GM19238 (cell line): ENCODE measurements around the gene KRT14.
"Not testable (repeated sequence)": the region's sequence is repeated elsewhere in the genome, so short reads cannot be mapped to it uniquely, and the experiment has no call there.

Experiments used
- DNase-seq: peaks from one replicate; pipeline ENCODE4 v3.0.0; 2011; ENCODE audit warnings: low spot score; ENCODE audit not compliant: insufficient read length

The KRT14 gene

GRCh38 chr17:41586863-41587495 is at the start of gene KRT14:
KRT14 (minus strand) TSS chr17:41586895; CDS start chr17:41586834, 61 bp downstream.
- DNase-seq: no peak

- DNase-seq: no peak
Measured at GRCh38 chr17:41635121-41636097, 48.7 kb upstream of the KRT14 start.

GRCh38 chr17:41634639-41635038 is 47.9 kb upstream of the KRT14 start:
- no peak for DNase-seq

- DNase-seq: no peak
Measured at GRCh38 chr17:41633556-41634199, 47.0 kb upstream of the KRT14 start.

- DNase-seq: no peak
Measured at GRCh38 chr17:41632482-41633105, 45.9 kb upstream of the KRT14 start.

GRCh38 chr17:41631898-41632285 is 45.2 kb upstream of the KRT14 start:
- DNase-seq: no peak

- DNase-seq: no peak
Measured at GRCh38 chr17:41631025-41631897, 44.6 kb upstream of the KRT14 start.

- DNase-seq: no peak
Measured at GRCh38 chr17:41629826-41630670, 43.4 kb upstream of the KRT14 start.

GRCh38 chr17:41629316-41629715 is 42.6 kb upstream of the KRT14 start:
- no peak for DNase-seq

- not testable (repeated sequence) for DNase-seq
Measured at GRCh38 chr17:41628621-41629255, 42.0 kb upstream of the KRT14 start.

GRCh38 chr17:41628073-41628370 is 41.3 kb upstream of the KRT14 start:
- DNase-seq: not testable (repeated sequence)

GRCh38 chr17:41627316-41628072 is 40.8 kb upstream of the KRT14 start:
- no peak for DNase-seq

- DNase-seq: not testable (repeated sequence)
Measured at GRCh38 chr17:41626914-41627295, 40.2 kb upstream of the KRT14 start.

GRCh38 chr17:41626028-41626913 is 39.6 kb upstream of the KRT14 start:
- DNase-seq: not testable (repeated sequence)

GRCh38 chr17:41625602-41626001 is 38.9 kb upstream of the KRT14 start:
- DNase-seq: no peak

- no peak for DNase-seq
Measured at GRCh38 chr17:41624208-41625101, 37.8 kb upstream of the KRT14 start, which contains the start of gene KRT17. KRT17 (minus strand) TSS chr17:41624575; CDS start chr17:41624509, 66 bp downstream.
